Measurements from ENCODE around the gene PGBD1. TPM values are rescaled to one million over a fixed set of nuclear protein-coding genes. Genes with fewer than 3 reads are reported as not detected.

PGBD1 gene, protein sequence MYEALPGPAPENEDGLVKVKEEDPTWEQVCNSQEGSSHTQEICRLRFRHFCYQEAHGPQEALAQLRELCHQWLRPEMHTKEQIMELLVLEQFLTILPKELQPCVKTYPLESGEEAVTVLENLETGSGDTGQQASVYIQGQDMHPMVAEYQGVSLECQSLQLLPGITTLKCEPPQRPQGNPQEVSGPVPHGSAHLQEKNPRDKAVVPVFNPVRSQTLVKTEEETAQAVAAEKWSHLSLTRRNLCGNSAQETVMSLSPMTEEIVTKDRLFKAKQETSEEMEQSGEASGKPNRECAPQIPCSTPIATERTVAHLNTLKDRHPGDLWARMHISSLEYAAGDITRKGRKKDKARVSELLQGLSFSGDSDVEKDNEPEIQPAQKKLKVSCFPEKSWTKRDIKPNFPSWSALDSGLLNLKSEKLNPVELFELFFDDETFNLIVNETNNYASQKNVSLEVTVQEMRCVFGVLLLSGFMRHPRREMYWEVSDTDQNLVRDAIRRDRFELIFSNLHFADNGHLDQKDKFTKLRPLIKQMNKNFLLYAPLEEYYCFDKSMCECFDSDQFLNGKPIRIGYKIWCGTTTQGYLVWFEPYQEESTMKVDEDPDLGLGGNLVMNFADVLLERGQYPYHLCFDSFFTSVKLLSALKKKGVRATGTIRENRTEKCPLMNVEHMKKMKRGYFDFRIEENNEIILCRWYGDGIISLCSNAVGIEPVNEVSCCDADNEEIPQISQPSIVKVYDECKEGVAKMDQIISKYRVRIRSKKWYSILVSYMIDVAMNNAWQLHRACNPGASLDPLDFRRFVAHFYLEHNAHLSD
- total RNA-seq (2022) (2.5 and 2.9 TPM in 2 replicates), Bru-seq, nascent RNA (percentile 58 among the genes with signal in this experiment), BruChase-seq, experiment 1, labeled RNA remaining after a 6-hour chase (percentile 65 among the genes with signal in this experiment), BruChase-seq, experiment 2, labeled RNA remaining after a 2-hour chase (percentile 65 among the genes with signal in this experiment)
- long read RNA-seq, partial matches to known transcripts: 0 of 5 reads
- long read RNA-seq, other reads (novel, unspliced or antisense): 3 of 5 reads

DNA sequence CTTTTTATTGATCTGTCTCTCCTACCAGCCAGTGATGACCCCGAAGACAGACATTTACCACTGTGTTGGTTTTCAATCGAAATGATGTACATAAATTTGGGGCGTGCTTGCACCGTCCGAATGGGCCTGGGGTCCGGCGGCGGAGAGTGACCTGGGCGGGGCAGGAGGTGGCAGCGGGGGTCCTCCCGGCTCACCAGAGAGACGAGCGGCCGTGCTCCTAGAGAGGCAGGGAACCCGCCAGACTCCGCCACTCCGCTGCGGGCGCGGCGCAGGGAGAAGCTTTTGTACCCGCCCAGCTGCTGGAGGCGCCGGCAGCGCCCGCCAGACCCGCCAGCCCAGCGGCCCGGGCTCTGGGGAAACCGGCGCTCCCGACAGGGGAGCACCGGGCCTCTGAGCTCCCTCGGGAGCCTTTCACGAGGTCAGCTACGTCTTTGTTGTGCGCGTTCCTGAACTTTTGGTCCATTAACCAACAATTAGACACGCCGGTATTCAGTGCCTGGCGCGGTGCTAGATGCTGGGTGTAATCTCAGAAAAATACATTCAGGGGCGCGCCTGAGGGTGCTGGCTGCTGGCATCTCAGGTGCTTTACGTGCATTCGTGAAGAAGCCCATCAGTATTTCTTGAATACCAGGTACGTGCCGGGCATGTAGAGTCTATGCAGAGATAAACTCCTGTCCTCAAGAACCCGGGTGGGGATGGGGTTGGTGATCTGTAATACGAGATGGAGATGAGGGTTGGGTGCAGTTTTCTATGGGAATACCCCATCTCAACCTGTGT lies at the start of gene PGBD1:
Gene PGBD1, plus strand, starts transcription at position 285 of the 777 bp plus-strand sequence. CDS start 2,242 bp downstream, outside the sequence.
- no TSS peak for BruUV-seq (replicated peaks)
- Mint-ChIP-seq H3K27ac (ENCODE audit: low read depth, unreplicated experiment) (no peak within 1 kb of the TSS), H3K4me1 (ENCODE audit: insufficient read depth, unreplicated experiment) (peaks cover 9% of the 10 kb centered on the region), H3K27me3 (ENCODE audit: insufficient read depth, unreplicated experiment) (no peaks in the 10 kb centered on the region), H3K36me3 (ENCODE audit: insufficient read depth, unreplicated experiment) (peaks cover 5% of the 10 kb centered on the region), H3K9me3 (ENCODE audit: unreplicated experiment) (peaks cover 8% of the 10 kb centered on the region), H3K4me3 (ENCODE audit: unreplicated experiment) (peak within 1 kb of the TSS; percentile 80)
- ChIA-PET CTCF (interaction anchor here (0.6 to 3.7 kb wide), 6 partner anchors 11 to 172 kb away, joined by 3 to 15 read pairs (median 4); partner anchors contain the start of gene ZKSCAN3), POLR2A (interaction anchor here (0.5 to 5.2 kb wide), 18 partner anchors 9 to 158 kb away, joined by 3 to 62 read pairs (median 4); partner anchors contain the start of genes ZKSCAN3, ZKSCAN4, ZKSCAN8 and ZSCAN26)
- peak; percentile 65 for DNase-seq (ENCODE audit: unreplicated experiment)
- intact Hi-C loops (cut with micrococcal nuclease): loop anchor here (1.0 kb wide), 1 partner anchor 55 kb away; the partner anchor contains the start of gene ZSCAN31
- TF ChIP-seq, protein P1, sequence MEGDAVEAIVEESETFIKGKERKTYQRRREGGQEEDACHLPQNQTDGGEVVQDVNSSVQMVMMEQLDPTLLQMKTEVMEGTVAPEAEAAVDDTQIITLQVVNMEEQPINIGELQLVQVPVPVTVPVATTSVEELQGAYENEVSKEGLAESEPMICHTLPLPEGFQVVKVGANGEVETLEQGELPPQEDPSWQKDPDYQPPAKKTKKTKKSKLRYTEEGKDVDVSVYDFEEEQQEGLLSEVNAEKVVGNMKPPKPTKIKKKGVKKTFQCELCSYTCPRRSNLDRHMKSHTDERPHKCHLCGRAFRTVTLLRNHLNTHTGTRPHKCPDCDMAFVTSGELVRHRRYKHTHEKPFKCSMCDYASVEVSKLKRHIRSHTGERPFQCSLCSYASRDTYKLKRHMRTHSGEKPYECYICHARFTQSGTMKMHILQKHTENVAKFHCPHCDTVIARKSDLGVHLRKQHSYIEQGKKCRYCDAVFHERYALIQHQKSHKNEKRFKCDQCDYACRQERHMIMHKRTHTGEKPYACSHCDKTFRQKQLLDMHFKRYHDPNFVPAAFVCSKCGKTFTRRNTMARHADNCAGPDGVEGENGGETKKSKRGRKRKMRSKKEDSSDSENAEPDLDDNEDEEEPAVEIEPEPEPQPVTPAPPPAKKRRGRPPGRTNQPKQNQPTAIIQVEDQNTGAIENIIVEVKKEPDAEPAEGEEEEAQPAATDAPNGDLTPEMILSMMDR (IDR thresholded peaks at IDR 0.05; ENCODE audit: unreplicated experiment): no peak

DNA sequence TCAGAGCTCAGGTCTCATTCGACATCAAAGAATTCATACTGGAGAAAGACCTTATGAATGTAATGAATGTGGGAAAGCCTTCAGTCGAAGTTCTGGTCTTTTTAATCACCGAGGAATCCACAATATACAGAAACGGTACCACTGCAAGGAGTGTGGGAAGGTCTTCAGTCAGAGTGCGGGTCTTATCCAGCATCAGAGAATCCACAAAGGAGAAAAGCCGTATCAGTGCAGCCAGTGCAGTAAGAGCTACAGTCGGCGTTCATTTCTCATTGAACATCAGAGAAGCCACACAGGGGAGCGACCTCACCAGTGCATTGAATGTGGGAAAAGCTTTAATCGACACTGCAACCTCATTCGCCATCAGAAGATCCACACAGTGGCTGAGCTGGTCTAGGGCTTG lies 48.6 kb upstream of the PGBD1 start:
- DNase-seq (ENCODE audit: unreplicated experiment): no peak
- Mint-ChIP-seq H3K4me3 (ENCODE audit: unreplicated experiment) (no peak overlapping the region), H3K9me3 (ENCODE audit: unreplicated experiment) (no peaks in the 10 kb centered on the region), H3K36me3 (ENCODE audit: insufficient read depth, unreplicated experiment) (peaks cover 66% of the 10 kb centered on the region), H3K27ac (ENCODE audit: low read depth, unreplicated experiment) (no peak overlapping the region), H3K4me1 (ENCODE audit: insufficient read depth, unreplicated experiment) (peaks cover 8% of the 10 kb centered on the region), H3K27me3 (ENCODE audit: insufficient read depth, unreplicated experiment) (no peaks in the 10 kb centered on the region)
- TF ChIP-seq, protein P1 (IDR thresholded peaks at IDR 0.05; ENCODE audit: unreplicated experiment): no peak
- BruUV-seq (replicated peaks): no TSS peak
- intact Hi-C loops (cut with micrococcal nuclease): no loop called here
- CTCF ChIA-PET: interaction anchor here (0.6 kb wide), 1 partner anchor 212 kb away, joined by 3 read pairs; no protein-coding TSS in a partner anchor
- POLR2A ChIA-PET: no interaction called here

DNA sequence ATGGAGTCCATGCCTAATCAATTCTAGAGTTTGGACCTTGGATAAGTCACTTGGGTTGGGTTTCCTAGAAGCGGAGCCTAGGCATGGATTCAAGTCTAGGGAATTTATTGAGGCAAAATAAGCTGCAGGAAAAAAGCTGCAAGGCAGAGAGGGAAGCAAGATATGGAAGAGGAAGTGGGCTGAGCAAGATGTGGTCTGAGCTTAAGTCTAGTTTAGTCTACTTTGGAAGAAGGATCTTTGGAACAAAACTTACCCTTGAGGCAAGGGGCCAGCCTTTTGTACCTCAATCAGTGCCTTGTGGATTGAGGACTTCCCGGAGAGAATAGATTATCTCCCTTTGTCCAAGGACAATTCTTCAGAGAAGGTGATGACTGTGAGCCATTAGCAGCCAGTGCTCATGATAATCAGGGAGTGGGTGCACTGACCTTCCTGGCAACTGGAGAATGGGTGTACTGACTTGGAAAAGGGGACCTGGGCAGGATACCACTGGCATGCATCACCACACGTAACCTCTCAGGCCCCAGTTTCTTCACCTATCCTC lies 45.4 kb upstream of the PGBD1 start:
- intact Hi-C loops (cut with micrococcal nuclease): no loop called here
- H3K27me3 Mint-ChIP-seq (ENCODE audit: insufficient read depth, unreplicated experiment): no peaks in the 10 kb centered on the region
- BruUV-seq (replicated peaks): no TSS peak
- TF ChIP-seq, protein P1 (IDR thresholded peaks at IDR 0.05; ENCODE audit: unreplicated experiment): no peak
- ChIA-PET CTCF (interaction anchor here (1.5 kb wide), 1 partner anchor 120 kb away, joined by 3 read pairs; no protein-coding TSS in a partner anchor), POLR2A (no interaction called here)
- peaks cover 46% of the 10 kb centered on the region for H3K36me3 Mint-ChIP-seq (ENCODE audit: insufficient read depth, unreplicated experiment)
- H3K4me1 Mint-ChIP-seq (ENCODE audit: insufficient read depth, unreplicated experiment): no peaks in the 10 kb centered on the region
- H3K9me3 Mint-ChIP-seq (ENCODE audit: unreplicated experiment): no peaks in the 10 kb centered on the region
- H3K27ac Mint-ChIP-seq (ENCODE audit: low read depth, unreplicated experiment): no peak overlapping the region
- DNase-seq (ENCODE audit: unreplicated experiment): no peak
- no peak overlapping the region for H3K4me3 Mint-ChIP-seq (ENCODE audit: unreplicated experiment)
